DND-41 (cell line): Measurements from ENCODE around the gene ZPR1.

ENCODE experiments used
- ATAC-seq: fragments of 200-7000 bp; cut with Tn5 transposase; 3 replicates; pipeline ENCODE4 v1.9.1; 2021; ENCODE audit warnings: low read depth; ENCODE audit not compliant: insufficient read depth
- DNase-seq: peaks from one replicate; pipeline ENCODE4 v3.0.0-alpha.2; 2020
- H2AFZ ChIP-seq: 2 replicates; pipeline ENCODE4 v1.6.0; 2012; ENCODE audit warnings: low read depth, low read length
- H3K27ac ChIP-seq: 2 replicates; pipeline ENCODE4 v1.5.1; 2012; ENCODE audit warnings: low read length, inconsistent platforms
- H3K27me3 ChIP-seq: fragments of 200-600 bp; sonication (generic); 2 replicates; pipeline ENCODE4 v1.6.0; 2012; ENCODE audit warnings: low read length, mild to moderate bottlenecking, inconsistent platforms; ENCODE audit not compliant: insufficient read depth, poor library complexity
- H3K36me3 ChIP-seq: 2 replicates; pipeline ENCODE4 v1.5.1; 2012; ENCODE audit warnings: low read length, inconsistent platforms; ENCODE audit not compliant: insufficient read depth
- H3K4me1 ChIP-seq: 2 replicates; pipeline ENCODE4 v1.5.1; 2012; ENCODE audit warnings: mild to moderate bottlenecking, low read length; ENCODE audit not compliant: insufficient read depth
- H3K4me2 ChIP-seq: 2 replicates; pipeline ENCODE4 v1.6.0; 2012; ENCODE audit warnings: mild to moderate bottlenecking, moderate library complexity, low read length, inconsistent platforms; ENCODE audit not compliant: insufficient read depth
- H3K4me3 ChIP-seq, 2 experiments: fragments of 200-600 bp in 1 of 2; shearing (Covaris generic) in 1 of 2; 2 replicates each; pipeline ENCODE4 v1.5.1; 2012 to 2016; ENCODE audit warnings: inconsistent platforms in 2 of 2, low read length in 2 of 2, mild to moderate bottlenecking in 2 of 2, low read depth in 1 of 2, moderate library complexity in 1 of 2
- H3K79me2 ChIP-seq: 2 replicates; pipeline ENCODE4 v1.6.0; 2012; ENCODE audit warnings: low read length, inconsistent platforms; ENCODE audit not compliant: insufficient read depth
- H3K9ac ChIP-seq: 2 replicates; pipeline ENCODE4 v1.6.0; 2012; ENCODE audit warnings: low read depth, mild to moderate bottlenecking, inconsistent platforms, low read length, moderate library complexity
- H3K9me3 ChIP-seq: 2 replicates; pipeline ENCODE4 v1.5.1; 2012; ENCODE audit warnings: low read length, moderate library complexity, mild to moderate bottlenecking, inconsistent platforms; ENCODE audit not compliant: insufficient read depth, severe bottlenecking
- H4K20me1 ChIP-seq: 2 replicates; pipeline ENCODE4 v1.6.0; 2012; ENCODE audit warnings: low read length; ENCODE audit not compliant: insufficient read depth
- EZH2 ChIP-seq: IDR thresholded peaks from 3 replicates; pipeline ENCODE4 v1.6.1; 2012; ENCODE audit warnings: borderline replicate concordance, low read depth, mild to moderate bottlenecking, moderate library complexity, low read length, inconsistent platforms; ENCODE audit not compliant: severe bottlenecking
- TF ChIP-seq, protein P1 (sequence below): IDR thresholded peaks from 2 replicates; pipeline ENCODE4 v1.5.1; 2012; ENCODE audit warnings: borderline replicate concordance, low read length, moderate library complexity, mild to moderate bottlenecking; ENCODE audit not compliant: poor library complexity, severe bottlenecking; ENCODE audit errors: extremely low read depth

Gene ZPR1, protein sequence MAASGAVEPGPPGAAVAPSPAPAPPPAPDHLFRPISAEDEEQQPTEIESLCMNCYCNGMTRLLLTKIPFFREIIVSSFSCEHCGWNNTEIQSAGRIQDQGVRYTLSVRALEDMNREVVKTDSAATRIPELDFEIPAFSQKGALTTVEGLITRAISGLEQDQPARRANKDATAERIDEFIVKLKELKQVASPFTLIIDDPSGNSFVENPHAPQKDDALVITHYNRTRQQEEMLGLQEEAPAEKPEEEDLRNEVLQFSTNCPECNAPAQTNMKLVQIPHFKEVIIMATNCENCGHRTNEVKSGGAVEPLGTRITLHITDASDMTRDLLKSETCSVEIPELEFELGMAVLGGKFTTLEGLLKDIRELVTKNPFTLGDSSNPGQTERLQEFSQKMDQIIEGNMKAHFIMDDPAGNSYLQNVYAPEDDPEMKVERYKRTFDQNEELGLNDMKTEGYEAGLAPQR

DNA sequence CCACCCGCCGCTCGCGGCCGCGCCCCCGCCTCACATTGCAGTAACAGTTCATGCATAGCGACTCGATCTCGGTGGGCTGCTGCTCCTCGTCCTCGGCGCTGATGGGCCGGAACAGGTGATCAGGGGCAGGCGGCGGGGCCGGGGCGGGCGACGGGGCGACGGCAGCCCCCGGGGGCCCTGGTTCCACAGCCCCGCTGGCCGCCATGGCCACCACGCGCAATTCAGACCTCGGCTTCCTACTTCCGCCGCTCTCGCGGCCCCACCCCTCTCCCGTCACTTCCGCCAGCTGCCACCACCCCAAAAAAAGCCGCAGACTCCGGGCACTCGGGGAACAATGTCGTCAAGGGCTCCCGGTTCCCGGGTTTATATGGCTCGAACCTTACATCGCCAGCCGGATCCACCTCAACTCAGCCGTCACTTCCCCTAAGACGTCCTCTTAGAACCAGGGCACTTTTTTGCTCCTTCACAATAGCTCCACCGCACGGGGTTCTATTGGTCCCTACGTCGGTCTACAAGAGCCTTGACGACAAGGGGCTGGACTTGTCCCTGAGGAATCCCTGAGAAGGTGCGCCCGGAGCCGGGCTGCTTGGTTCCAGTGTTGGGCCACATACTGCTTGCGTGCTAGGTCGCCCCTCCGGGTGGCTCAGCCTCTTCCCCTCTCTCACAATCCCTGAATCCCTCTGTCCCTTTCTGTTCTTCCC, at the start of gene ZPR1:
TSS of gene ZPR1 (minus strand) at position 238 of the 701 bp plus-strand sequence. CDS start at position 205, 33 bp downstream.
- peak; percentile 79 for DNase-seq
- Histone ChIP-seq H3K27me3 (no peaks in the 10 kb centered on the region), H3K9ac (peak within 1 kb of the TSS; percentile 72), H3K4me2 (peak within 1 kb of the TSS; percentile 99), H3K79me2 (peaks cover 20% of the 10 kb centered on the region), H3K4me3 (peak within 1 kb of the TSS; percentile 76 to 87), H3K4me1 (peaks cover 26% of the 10 kb centered on the region), H4K20me1 (no peaks in the 10 kb centered on the region), H3K9me3 (no peaks in the 10 kb centered on the region), H3K36me3 (peaks cover 39% of the 10 kb centered on the region), H3K27ac (peak within 1 kb of the TSS; percentile 73), H2AFZ (peak within 1 kb of the TSS; percentile 99)
- TF ChIP-seq, protein P1, sequence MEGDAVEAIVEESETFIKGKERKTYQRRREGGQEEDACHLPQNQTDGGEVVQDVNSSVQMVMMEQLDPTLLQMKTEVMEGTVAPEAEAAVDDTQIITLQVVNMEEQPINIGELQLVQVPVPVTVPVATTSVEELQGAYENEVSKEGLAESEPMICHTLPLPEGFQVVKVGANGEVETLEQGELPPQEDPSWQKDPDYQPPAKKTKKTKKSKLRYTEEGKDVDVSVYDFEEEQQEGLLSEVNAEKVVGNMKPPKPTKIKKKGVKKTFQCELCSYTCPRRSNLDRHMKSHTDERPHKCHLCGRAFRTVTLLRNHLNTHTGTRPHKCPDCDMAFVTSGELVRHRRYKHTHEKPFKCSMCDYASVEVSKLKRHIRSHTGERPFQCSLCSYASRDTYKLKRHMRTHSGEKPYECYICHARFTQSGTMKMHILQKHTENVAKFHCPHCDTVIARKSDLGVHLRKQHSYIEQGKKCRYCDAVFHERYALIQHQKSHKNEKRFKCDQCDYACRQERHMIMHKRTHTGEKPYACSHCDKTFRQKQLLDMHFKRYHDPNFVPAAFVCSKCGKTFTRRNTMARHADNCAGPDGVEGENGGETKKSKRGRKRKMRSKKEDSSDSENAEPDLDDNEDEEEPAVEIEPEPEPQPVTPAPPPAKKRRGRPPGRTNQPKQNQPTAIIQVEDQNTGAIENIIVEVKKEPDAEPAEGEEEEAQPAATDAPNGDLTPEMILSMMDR: no peak
- no peak for TF ChIP-seq EZH2
- ATAC-seq: peak; percentile 83

DNA sequence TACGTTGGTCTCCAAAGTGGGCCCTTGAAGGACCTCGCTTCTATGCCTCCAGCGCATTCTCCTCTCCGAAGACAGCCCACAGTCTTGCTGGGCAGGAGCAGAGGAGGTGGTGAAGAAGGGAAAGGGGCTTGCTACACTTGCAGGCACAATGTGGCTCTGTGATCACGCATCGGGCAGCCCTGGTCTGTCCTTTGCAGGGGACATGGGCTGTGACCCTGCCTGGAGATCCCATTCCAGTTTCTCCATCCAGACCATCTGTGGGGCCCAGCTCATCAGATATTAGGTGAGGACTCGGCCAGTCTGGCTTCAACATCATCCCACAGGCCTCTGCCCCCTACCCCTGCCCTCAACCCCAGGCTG, 48.8 kb upstream of the ZPR1 start:
- DNase-seq: no peak
- no peak for TF ChIP-seq EZH2
- TF ChIP-seq, protein P1: no peak
- H3K4me2 ChIP-seq: peak overlapping the region; percentile 87
- H3K9me3 ChIP-seq: no peaks in the 10 kb centered on the region
- peak overlapping the region; percentile 87 for H3K27ac ChIP-seq
- peaks cover 21% of the 10 kb centered on the region for H3K4me1 ChIP-seq
- peak overlapping the region; percentile 90 for H2AFZ ChIP-seq
- H3K36me3 ChIP-seq: no peaks in the 10 kb centered on the region
- peak overlapping the region in 1 of 2 experiments; percentile 69; a peak in 2 of 4 replicates for H3K4me3 ChIP-seq
- ATAC-seq: no peak
- H3K27me3 ChIP-seq: no peaks in the 10 kb centered on the region
- no peaks in the 10 kb centered on the region for H4K20me1 ChIP-seq
- no peaks in the 10 kb centered on the region for H3K79me2 ChIP-seq
- peak overlapping the region; percentile 77 for H3K9ac ChIP-seq

DNA sequence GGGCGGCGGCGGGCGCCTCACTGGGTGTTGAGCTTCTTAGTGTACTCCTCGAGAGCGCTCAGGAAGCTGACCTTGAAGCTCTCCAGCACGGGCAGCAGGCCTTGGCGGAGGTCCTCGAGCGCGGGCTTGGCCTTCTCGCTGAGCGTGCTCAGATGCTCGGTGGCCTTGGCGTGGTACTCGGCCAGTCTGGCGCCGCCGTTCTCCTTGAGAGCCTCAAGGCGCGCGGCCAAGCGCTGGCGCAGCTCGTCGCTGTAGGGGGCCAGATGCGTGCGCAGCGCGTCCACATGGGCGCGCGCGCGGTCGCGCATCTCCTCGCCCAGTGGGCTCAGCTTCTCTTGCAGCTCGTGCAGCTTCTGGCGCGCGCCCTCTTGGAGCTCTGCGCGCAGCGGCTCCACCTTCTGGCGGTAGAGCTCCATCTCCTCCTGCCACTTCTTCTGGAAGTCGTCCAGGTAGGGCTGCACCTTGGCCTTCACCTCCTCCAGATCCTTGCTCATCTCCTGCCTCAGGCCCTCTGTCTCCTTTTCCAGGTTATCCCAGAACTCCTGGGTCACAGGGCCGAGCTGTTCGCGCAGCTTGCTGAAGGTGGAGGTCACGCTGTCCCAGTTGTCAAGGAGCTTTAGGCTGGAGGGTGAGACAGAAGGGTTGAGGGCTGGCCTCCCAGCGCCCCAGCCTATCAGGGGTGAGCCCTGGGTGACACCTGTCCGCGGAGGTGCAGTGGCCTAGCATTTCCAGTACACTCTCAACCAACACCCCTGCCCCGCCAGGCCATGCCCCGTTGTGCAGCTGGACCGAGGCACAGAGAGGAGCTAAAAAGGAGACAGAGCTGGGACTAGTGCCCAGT, 48.2 kb upstream of the ZPR1 start:
- peak overlapping the region; percentile 90 for H2AFZ ChIP-seq
- no peaks in the 10 kb centered on the region for H3K9me3 ChIP-seq
- DNase-seq (peak; percentile 91), ATAC-seq (peak; percentile 89)
- H3K4me1 ChIP-seq: peaks cover 21% of the 10 kb centered on the region
- TF ChIP-seq EZH2: no peak
- TF ChIP-seq, protein P1: peak; percentile 89
- H3K27me3 ChIP-seq: no peaks in the 10 kb centered on the region
- H3K36me3 ChIP-seq: no peaks in the 10 kb centered on the region
- H3K79me2 ChIP-seq: no peaks in the 10 kb centered on the region
- H3K4me3 ChIP-seq: peak overlapping the region; percentile 13 to 69
- peak overlapping the region; percentile 87 for H3K4me2 ChIP-seq
- peak overlapping the region; percentile 87 for H3K27ac ChIP-seq
- no peaks in the 10 kb centered on the region for H4K20me1 ChIP-seq
- H3K9ac ChIP-seq: peak overlapping the region; percentile 77
